ENCODE measurements around the gene CD300LB.

- TF ChIP-seq CTCF (IDR thresholded peaks at IDR 0.05) (no peak), POLR2A (IDR thresholded peaks at IDR 0.05) (no peak)
Observed at GRCh38 chr17:74484066-74484465, 47.2 kb downstream of the CD300LB start.

Measured in esophagus squamous epithelium (tissue), 4 donors.